GM12891 (cell line): ENCODE data around the gene PDGFB.

Experiments
- POLR2A ChIP-seq: IDR thresholded peaks from 2 replicates; pipeline ENCODE4 v1.6.1; 2011; ENCODE audit warnings: low read depth, low read length, control low read depth
- POLR2AphosphoS5 ChIP-seq: IDR thresholded peaks from 2 replicates; pipeline ENCODE4 v1.6.1; 2011; ENCODE audit warnings: low read depth, low read length, control low read depth
- POU2F2 ChIP-seq: IDR thresholded peaks from 2 replicates; pipeline ENCODE4 v1.6.1; 2011; ENCODE audit warnings: low read depth, mild to moderate bottlenecking, control low read depth, low read length, moderate library complexity
- TAF1 ChIP-seq: IDR thresholded peaks from 2 replicates; pipeline ENCODE4 v1.6.1; 2011; ENCODE audit warnings: low read depth, low read length, control low read depth

- TF ChIP-seq POLR2AphosphoS5 (no peak), POLR2A (no peak), TAF1 (no peak), POU2F2 (no peak)
Observed at GRCh38 chr22:39280250-39280649, 35.5 kb upstream of the PDGFB start.
